Stimulated activated CD4-positive, alpha-beta T cell treated with anti-CD3 and anti-CD28 coated beads, Interleukin-1b, Interleukin-23, amount 100 ng/mL, for 24 hours (primary cell): Measurements from ENCODE around the gene MAN1A1.

Source experiments
- DNase-seq, 4 experiments: peaks; one replicate each; pipeline ENCODE4 v3.0.0-alpha.2; 2020; ENCODE audit warnings: low read depth in 4 of 4, low spot score in 1 of 4

Gene MAN1A1

GRCh38 chr6:119204719-119205118 is 144.8 kb downstream of the MAN1A1 start:
- no peak for DNase-seq

- DNase-seq = no peak
These were observed 148.1 kb downstream of the MAN1A1 start for GRCh38 chr6:119201480-119201879.

- no peak for DNase-seq
These were observed 148.9 kb downstream of the MAN1A1 start for GRCh38 chr6:119200512-119201175.

- no peak for DNase-seq
These were observed 152.3 kb downstream of the MAN1A1 start for GRCh38 chr6:119197271-119197670.

GRCh38 chr6:119196715-119197114 is 152.8 kb downstream of the MAN1A1 start:
- DNase-seq = no peak

- DNase-seq = no peak
These were observed 153.7 kb downstream of the MAN1A1 start for GRCh38 chr6:119195848-119196247.

GRCh38 chr6:119195204-119195603 is 154.4 kb downstream of the MAN1A1 start:
- DNase-seq = no peak

GRCh38 chr6:119193707-119194106 is 155.9 kb downstream of the MAN1A1 start:
- no peak for DNase-seq

- no peak for DNase-seq
These were observed 157.4 kb downstream of the MAN1A1 start for GRCh38 chr6:119192200-119192599.

GRCh38 chr6:119190176-119190575 is 159.4 kb downstream of the MAN1A1 start:
- no peak for DNase-seq

- DNase-seq = no peak
These were observed 160.1 kb downstream of the MAN1A1 start for GRCh38 chr6:119189498-119189897.

- DNase-seq = no peak
These were observed 162.0 kb downstream of the MAN1A1 start for GRCh38 chr6:119187596-119187995.

- no peak for DNase-seq
These were observed 163.1 kb downstream of the MAN1A1 start for GRCh38 chr6:119186490-119186889.

- no peak for DNase-seq
These were observed 165.4 kb downstream of the MAN1A1 start for GRCh38 chr6:119184008-119184648.

- DNase-seq = no peak
These were observed 166.1 kb downstream of the MAN1A1 start for GRCh38 chr6:119183457-119183856.

- DNase-seq = no peak
These were observed 166.7 kb downstream of the MAN1A1 start for GRCh38 chr6:119182875-119183274.

- DNase-seq = no peak
These were observed 167.3 kb downstream of the MAN1A1 start for GRCh38 chr6:119182216-119182803.

- DNase-seq = no peak
These were observed 168.5 kb downstream of the MAN1A1 start for GRCh38 chr6:119181046-119181445.

- DNase-seq = no peak
These were observed 169.7 kb downstream of the MAN1A1 start for GRCh38 chr6:119179842-119180241.

GRCh38 chr6:119179062-119179461 is 170.5 kb downstream of the MAN1A1 start:
- DNase-seq = no peak

- no peak for DNase-seq
These were observed 173.1 kb downstream of the MAN1A1 start for GRCh38 chr6:119176445-119176844.
